Measurements from ENCODE around the gene GPR3. TPM values are rescaled to one million over a fixed set of nuclear protein-coding genes. Genes with fewer than 3 reads are reported as not detected.
A peak's percentile ranks its signal among the peaks of the same experiment; 100 is the strongest.

The GPR3 gene
- total and polyA plus RNA-seq, 2 of the 8 experiments (the other 6 are each of a cell fraction or from before 2014, with no cell fraction given), result 9.9 to 26.5 TPM

DNA sequence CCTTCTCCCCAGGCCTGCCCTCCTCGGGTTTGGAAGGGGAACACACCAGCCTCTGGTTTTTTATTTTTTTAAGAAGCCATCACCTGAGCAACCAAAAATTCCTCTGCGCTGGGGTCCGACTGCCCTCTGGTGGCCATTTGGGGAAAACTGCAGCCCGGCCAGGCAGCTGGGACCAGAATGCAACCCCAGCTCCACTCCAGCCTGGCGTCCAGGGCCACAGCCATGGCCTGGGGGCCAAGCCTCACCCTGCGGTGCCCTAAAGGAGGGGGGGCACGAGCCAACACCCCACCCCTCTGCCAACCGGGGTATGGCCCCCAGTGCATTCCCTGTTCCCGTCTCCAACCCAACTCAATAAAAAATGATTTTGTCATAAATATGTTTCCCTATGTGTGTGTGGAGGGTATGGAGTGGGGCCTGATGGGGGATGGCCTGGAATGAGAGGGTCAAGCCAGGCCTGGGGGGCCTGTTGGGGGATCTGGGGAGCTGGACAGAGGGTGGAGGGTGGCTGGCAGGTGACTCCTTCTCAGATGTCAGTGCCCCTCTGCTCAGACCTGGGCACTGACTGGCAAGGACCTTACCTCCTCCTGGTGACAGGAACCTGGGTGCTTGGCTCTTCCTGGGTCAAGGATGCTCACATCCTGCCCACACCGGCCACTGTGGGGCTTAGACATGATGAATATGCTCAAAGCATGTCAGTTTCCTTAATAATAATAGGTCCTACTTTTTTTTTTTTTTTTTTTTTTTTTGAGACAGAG, 3.2 kb downstream of the GPR3 start (continued):
- TF ChIP-seq SIN3A (conservative IDR thresholded peaks at IDR 0.05 in 1 of 2, IDR thresholded peaks at IDR 0.05 in 1 of 2; ENCODE audit: low read depth in 1 of 2, low read length in 2 of 2) (peak in 1 of 2 experiments; percentile 54; a peak in 1 of 4 replicates), TEAD4 (IDR thresholded peaks at IDR 0.05; ENCODE audit: low read depth, low read length) (peak; percentile 78), POLR2A (IDR thresholded peaks at IDR 0.05; ENCODE audit: control extremely low read depth in 1 of 2, low read depth in 2 of 2, low read length in 2 of 2) (0 out of 3 replicates have a peak, but pooled peaks of 1 of the 2 experiments have one; percentile 17), RAD21 (IDR thresholded peaks at IDR 0.05 in 1 of 2, conservative IDR thresholded peaks at IDR 0.05 in 1 of 2; ENCODE audit: low read depth in 2 of 2, low read length in 2 of 2) (peak; percentile 89 to 93)
- TF ChIP-seq, protein P1, sequence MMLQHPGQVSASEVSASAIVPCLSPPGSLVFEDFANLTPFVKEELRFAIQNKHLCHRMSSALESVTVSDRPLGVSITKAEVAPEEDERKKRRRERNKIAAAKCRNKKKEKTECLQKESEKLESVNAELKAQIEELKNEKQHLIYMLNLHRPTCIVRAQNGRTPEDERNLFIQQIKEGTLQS (IDR thresholded peaks at IDR 0.05; ENCODE audit: insufficient read depth, low read depth, low read length), result peak; percentile 53; the same call in 1 of the 2 replicates

Measured in H1 (cell line).